Neural cell (in vitro differentiated cells): ENCODE data around the gene CFAP100. TPM values are rescaled to one million over a fixed set of nuclear protein-coding genes. Genes with fewer than 3 reads are reported as not detected.

Experiments
- H2AFZ ChIP-seq: fragments of 200-600, 300-800 bp; sonication (generic), shearing (Covaris generic); 2 replicates; pipeline ENCODE4 v1.6.0; 2014; ENCODE audit warnings: low read depth, mild to moderate bottlenecking, antibody characterized with exemption, low read length, moderate library complexity
- H3F3A ChIP-seq: fragments of 200-600 bp; shearing (Covaris generic); 2 replicates; pipeline ENCODE4 v1.6.1; 2016; ENCODE audit warnings: mild to moderate bottlenecking, moderate library complexity, mixed read lengths, antibody characterized with exemption, low read length; ENCODE audit not compliant: insufficient read depth, poor library complexity, severe bottlenecking
- H3K27ac ChIP-seq: fragments of 200-600, 300-800 bp; sonication (generic), shearing (Covaris generic); 2 replicates; pipeline ENCODE4 v1.5.1; 2014; ENCODE audit warnings: mild to moderate bottlenecking, low read length, moderate library complexity
- H3K27me3 ChIP-seq: fragments of 300-800, 200-600 bp; sonication (generic), shearing (Covaris generic); 2 replicates; pipeline ENCODE4 v1.6.0; 2014; ENCODE audit warnings: mild to moderate bottlenecking, low read depth, low read length, moderate library complexity; ENCODE audit not compliant: insufficient read depth
- H3K36me3 ChIP-seq: fragments of 300-800, 200-600 bp; sonication (generic), shearing (Covaris generic); 2 replicates; pipeline ENCODE4 v1.5.1; 2014; ENCODE audit warnings: mild to moderate bottlenecking, antibody characterized with exemption, low read length, moderate library complexity; ENCODE audit not compliant: insufficient read depth
- H3K4me2 ChIP-seq: fragments of 300-800, 200-600 bp; sonication (generic), shearing (Covaris generic); 2 replicates; pipeline ENCODE4 v1.6.0; 2014; ENCODE audit warnings: mild to moderate bottlenecking, low read length
- H3K4me3 ChIP-seq: fragments of 300-800, 200-600 bp; sonication (generic), shearing (Covaris generic); 2 replicates; pipeline ENCODE4 v1.5.1; 2014; ENCODE audit warnings: mild to moderate bottlenecking, low read length, moderate library complexity
- H3K79me2 ChIP-seq: fragments of 200-600 bp; shearing (Covaris generic); replicated peaks from 2 replicates; pipeline ENCODE4 v1.6.0; 2014; ENCODE audit warnings: mild to moderate bottlenecking, low read length, moderate library complexity; ENCODE audit not compliant: insufficient read depth
- H3K9ac ChIP-seq: fragments of 300-800, 200-600 bp; sonication (generic), shearing (Covaris generic); 2 replicates; pipeline ENCODE4 v1.6.1; 2016; ENCODE audit warnings: mild to moderate bottlenecking, low read length, mixed read lengths
- H3K9me2 ChIP-seq: fragments of 200-600 bp; shearing (Covaris generic); 2 replicates; pipeline ENCODE4 v1.6.1; 2016; ENCODE audit warnings: mild to moderate bottlenecking, low read length, mixed read lengths; ENCODE audit not compliant: insufficient read depth
- H3K9me3 ChIP-seq: fragments of 200-600, 300-800 bp; sonication (generic), shearing (Covaris generic); 2 replicates; pipeline ENCODE4 v1.6.1; 2016; ENCODE audit warnings: mild to moderate bottlenecking, mixed run types, low read length, moderate library complexity, mixed read lengths
- H4K20me1 ChIP-seq: fragments of 200-600 bp; shearing (Covaris generic); 2 replicates; pipeline ENCODE4 v1.6.1; 2016; ENCODE audit warnings: mild to moderate bottlenecking, mixed run types; ENCODE audit not compliant: insufficient read depth
- CTCF ChIP-seq: fragments of 450-650 bp; IDR thresholded peaks from 2 replicates; pipeline ENCODE4 v1.5.1; 2014; ENCODE audit warnings: antibody characterized with exemption, mild to moderate bottlenecking, moderate library complexity; ENCODE audit not compliant: poor library complexity, severe bottlenecking
- EP300 ChIP-seq: fragments of 450-650 bp; conservative IDR thresholded peaks from 2 replicates; pipeline ENCODE4 v1.6.1; 2014; ENCODE audit warnings: antibody characterized with exemption, mild to moderate bottlenecking, moderate library complexity; ENCODE audit not compliant: poor library complexity, severe bottlenecking
- EZH2 ChIP-seq: fragments of 200-600, 300-800 bp; shearing (Covaris generic), sonication (generic); IDR thresholded peaks from 2 replicates; pipeline ENCODE4 v1.6.1; 2014; ENCODE audit warnings: antibody characterized with exemption, low read length, borderline replicate concordance, mild to moderate bottlenecking; ENCODE audit not compliant: insufficient read depth, poor library complexity, severe bottlenecking
- MXI1 ChIP-seq: fragments of 450-650 bp; conservative IDR thresholded peaks from 2 replicates; pipeline ENCODE4 v1.6.1; 2014; ENCODE audit warnings: antibody characterized with exemption, mild to moderate bottlenecking; ENCODE audit not compliant: poor library complexity, severe bottlenecking
- POLR2AphosphoS5 ChIP-seq: IDR thresholded peaks from 2 replicates; pipeline ENCODE4 v1.6.1; 2012
- RAD21 ChIP-seq: fragments of 450-650 bp; conservative IDR thresholded peaks from 2 replicates; pipeline ENCODE4 v1.6.1; 2014; ENCODE audit warnings: antibody characterized with exemption, mild to moderate bottlenecking, moderate library complexity
- SMC3 ChIP-seq: fragments of 450-650 bp; conservative IDR thresholded peaks from 2 replicates; pipeline ENCODE4 v1.6.1; 2014; ENCODE audit warnings: antibody characterized with exemption, mild to moderate bottlenecking, moderate library complexity; ENCODE audit not compliant: poor library complexity
- TAF1 ChIP-seq: IDR thresholded peaks from 2 replicates; pipeline ENCODE4 v1.6.1; 2012; ENCODE audit warnings: low read depth
- polyA plus RNA-seq: library from polyadenylated mRNA; depleted of rRNA; stranded (reverse); fragments of >200 nt; gene quantifications from 2 replicates; pipeline ENCODE4 v1.2.3, GENCODE V29; 2014
- TF ChIP-seq, protein P1 (sequence below): IDR thresholded peaks from 2 replicates; pipeline ENCODE4 v1.6.1; 2012; ENCODE audit warnings: borderline replicate concordance

CFAP100 gene
- polyA plus RNA-seq, 1 donor from 2014 or later = not detected

GRCh38 chr3:126423191-126424038, 28.7 kb downstream of the CFAP100 start:
- Histone ChIP-seq H3K27me3 (no peaks in the 10 kb centered on the region), H4K20me1 (no peaks in the 10 kb centered on the region), H3K27ac (no peak overlapping the region), H2AFZ (no peak overlapping the region), H3K4me2 (no peak overlapping the region), H3K4me3 (no peak overlapping the region), H3K9me2 (no peaks in the 10 kb centered on the region), H3K36me3 (no peaks in the 10 kb centered on the region), H3K79me2 (no peaks in the 10 kb centered on the region), H3F3A (no peaks in the 10 kb centered on the region), H3K9me3 (no peaks in the 10 kb centered on the region), H3K9ac (no peak overlapping the region)
- TF ChIP-seq EZH2 (no peak), SMC3 (no peak), MXI1 (no peak), POLR2AphosphoS5 (no peak), CTCF (no peak), EP300 (no peak), TAF1 (no peak), RAD21 (no peak)
- TF ChIP-seq, protein P1, sequence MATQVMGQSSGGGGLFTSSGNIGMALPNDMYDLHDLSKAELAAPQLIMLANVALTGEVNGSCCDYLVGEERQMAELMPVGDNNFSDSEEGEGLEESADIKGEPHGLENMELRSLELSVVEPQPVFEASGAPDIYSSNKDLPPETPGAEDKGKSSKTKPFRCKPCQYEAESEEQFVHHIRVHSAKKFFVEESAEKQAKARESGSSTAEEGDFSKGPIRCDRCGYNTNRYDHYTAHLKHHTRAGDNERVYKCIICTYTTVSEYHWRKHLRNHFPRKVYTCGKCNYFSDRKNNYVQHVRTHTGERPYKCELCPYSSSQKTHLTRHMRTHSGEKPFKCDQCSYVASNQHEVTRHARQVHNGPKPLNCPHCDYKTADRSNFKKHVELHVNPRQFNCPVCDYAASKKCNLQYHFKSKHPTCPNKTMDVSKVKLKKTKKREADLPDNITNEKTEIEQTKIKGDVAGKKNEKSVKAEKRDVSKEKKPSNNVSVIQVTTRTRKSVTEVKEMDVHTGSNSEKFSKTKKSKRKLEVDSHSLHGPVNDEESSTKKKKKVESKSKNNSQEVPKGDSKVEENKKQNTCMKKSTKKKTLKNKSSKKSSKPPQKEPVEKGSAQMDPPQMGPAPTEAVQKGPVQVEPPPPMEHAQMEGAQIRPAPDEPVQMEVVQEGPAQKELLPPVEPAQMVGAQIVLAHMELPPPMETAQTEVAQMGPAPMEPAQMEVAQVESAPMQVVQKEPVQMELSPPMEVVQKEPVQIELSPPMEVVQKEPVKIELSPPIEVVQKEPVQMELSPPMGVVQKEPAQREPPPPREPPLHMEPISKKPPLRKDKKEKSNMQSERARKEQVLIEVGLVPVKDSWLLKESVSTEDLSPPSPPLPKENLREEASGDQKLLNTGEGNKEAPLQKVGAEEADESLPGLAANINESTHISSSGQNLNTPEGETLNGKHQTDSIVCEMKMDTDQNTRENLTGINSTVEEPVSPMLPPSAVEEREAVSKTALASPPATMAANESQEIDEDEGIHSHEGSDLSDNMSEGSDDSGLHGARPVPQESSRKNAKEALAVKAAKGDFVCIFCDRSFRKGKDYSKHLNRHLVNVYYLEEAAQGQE = no peak

- H3F3A ChIP-seq = no peaks in the 10 kb centered on the region
- no peaks in the 10 kb centered on the region for H3K9me3 ChIP-seq
- TF ChIP-seq TAF1 = no peak
- H3K27me3 ChIP-seq = no peaks in the 10 kb centered on the region
- H2AFZ ChIP-seq = no peak overlapping the region
- no peak overlapping the region for H3K27ac ChIP-seq
- H3K4me2 ChIP-seq = no peak overlapping the region
- H4K20me1 ChIP-seq = no peaks in the 10 kb centered on the region
- H3K9me2 ChIP-seq = no peaks in the 10 kb centered on the region
- no peak overlapping the region for H3K4me3 ChIP-seq
- H3K79me2 ChIP-seq = no peaks in the 10 kb centered on the region
- no peak overlapping the region for H3K9ac ChIP-seq
- no peaks in the 10 kb centered on the region for H3K36me3 ChIP-seq
Observed at GRCh38 chr3:126424039-126424717, 29.5 kb downstream of the CFAP100 start.
